Adrenal gland (tissue), 5 donors: ENCODE measurements around the gene CERS3.

ENCODE experiments used
- POLR2A ChIP-seq, 2 donors: fragments of 450-650 bp; IDR thresholded peaks; one replicate each; pipeline ENCODE4 v1.6.1; 2017; ENCODE audit warnings: antibody characterized with exemption in 2 of 2, mild to moderate bottlenecking in 2 of 2, moderate library complexity in 1 of 2
- TF ChIP-seq, protein P1 (sequence below), 6 experiments: fragments of 450-650 bp in 4 of 6; fragments of 200-600 bp in 2 of 6; sonication (generic) in 1 of 6; IDR thresholded peaks; 1 replicate in 5 of 6; 2 replicates in 1 of 6; pipeline versions ENCODE4 v1.5.1 to v1.8.0; 2016 to 2021; ENCODE audit warnings: antibody characterized with exemption in 6 of 6, mild to moderate bottlenecking in 2 of 6, moderate library complexity in 1 of 6
- donor health status: DM: no; HTN: no; CAD: no.

- TF ChIP-seq, protein P1, sequence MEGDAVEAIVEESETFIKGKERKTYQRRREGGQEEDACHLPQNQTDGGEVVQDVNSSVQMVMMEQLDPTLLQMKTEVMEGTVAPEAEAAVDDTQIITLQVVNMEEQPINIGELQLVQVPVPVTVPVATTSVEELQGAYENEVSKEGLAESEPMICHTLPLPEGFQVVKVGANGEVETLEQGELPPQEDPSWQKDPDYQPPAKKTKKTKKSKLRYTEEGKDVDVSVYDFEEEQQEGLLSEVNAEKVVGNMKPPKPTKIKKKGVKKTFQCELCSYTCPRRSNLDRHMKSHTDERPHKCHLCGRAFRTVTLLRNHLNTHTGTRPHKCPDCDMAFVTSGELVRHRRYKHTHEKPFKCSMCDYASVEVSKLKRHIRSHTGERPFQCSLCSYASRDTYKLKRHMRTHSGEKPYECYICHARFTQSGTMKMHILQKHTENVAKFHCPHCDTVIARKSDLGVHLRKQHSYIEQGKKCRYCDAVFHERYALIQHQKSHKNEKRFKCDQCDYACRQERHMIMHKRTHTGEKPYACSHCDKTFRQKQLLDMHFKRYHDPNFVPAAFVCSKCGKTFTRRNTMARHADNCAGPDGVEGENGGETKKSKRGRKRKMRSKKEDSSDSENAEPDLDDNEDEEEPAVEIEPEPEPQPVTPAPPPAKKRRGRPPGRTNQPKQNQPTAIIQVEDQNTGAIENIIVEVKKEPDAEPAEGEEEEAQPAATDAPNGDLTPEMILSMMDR (IDR thresholded peaks at IDR 0.05) = no peak
- no peak for TF ChIP-seq POLR2A (IDR thresholded peaks at IDR 0.05)
These were observed 26.1 kb downstream of the CERS3 start for GRCh38 chr15:100502651-100503050.
